IMR-90 (cell line): ENCODE measurements around the gene HNRNPA3. TPM values are rescaled to one million over a fixed set of nuclear protein-coding genes. Genes with fewer than 3 reads are reported as not detected.

Source experiments
- MAFK ChIP-seq: IDR thresholded peaks from 2 replicates; pipeline ENCODE4 v1.6.1; 2012; ENCODE audit warnings: low read depth, low read length, improper control_type of control experiment
- POLR2A ChIP-seq: IDR thresholded peaks from 2 replicates; pipeline ENCODE4 v1.6.1; 2012; ENCODE audit warnings: mild to moderate bottlenecking, low read depth, low read length
- RAD21 ChIP-seq: IDR thresholded peaks from 2 replicates; pipeline ENCODE4 v1.6.1; 2012; ENCODE audit warnings: low read length, improper control_type of control experiment
- RCOR1 ChIP-seq: IDR thresholded peaks from 2 replicates; pipeline ENCODE4 v1.6.1; 2012; ENCODE audit warnings: mild to moderate bottlenecking, low read length, improper control_type of control experiment; ENCODE audit not compliant: insufficient replicate concordance
- SMC3 ChIP-seq: fragments of 150-350 bp; IDR thresholded peaks from 2 replicates; pipeline ENCODE4 v1.6.1; 2016; ENCODE audit warnings: low read depth, mild to moderate bottlenecking, antibody characterized with exemption, low read length, moderate library complexity
- polyA plus RNA-seq, 3 experiments: library from polyadenylated mRNA; depleted of rRNA; stranded (reverse); fragments of >200 nt; gene quantifications; 2 replicates each; pipeline ENCODE4 v1.2.3, GENCODE V29; 2012; ENCODE audit warnings: low replicate concordance in 1 of 3
- total RNA-seq: library from RNA; depleted of rRNA; stranded (reverse); fragments of >200 nt; gene quantifications from 2 replicates; pipeline ENCODE4 v1.2.3, GENCODE V29; 2012

The HNRNPA3 gene
- total and polyA plus RNA-seq, 2 of the 4 experiments (the other 2 are of a cell fraction), result 18.6 to 111 TPM

DNA sequence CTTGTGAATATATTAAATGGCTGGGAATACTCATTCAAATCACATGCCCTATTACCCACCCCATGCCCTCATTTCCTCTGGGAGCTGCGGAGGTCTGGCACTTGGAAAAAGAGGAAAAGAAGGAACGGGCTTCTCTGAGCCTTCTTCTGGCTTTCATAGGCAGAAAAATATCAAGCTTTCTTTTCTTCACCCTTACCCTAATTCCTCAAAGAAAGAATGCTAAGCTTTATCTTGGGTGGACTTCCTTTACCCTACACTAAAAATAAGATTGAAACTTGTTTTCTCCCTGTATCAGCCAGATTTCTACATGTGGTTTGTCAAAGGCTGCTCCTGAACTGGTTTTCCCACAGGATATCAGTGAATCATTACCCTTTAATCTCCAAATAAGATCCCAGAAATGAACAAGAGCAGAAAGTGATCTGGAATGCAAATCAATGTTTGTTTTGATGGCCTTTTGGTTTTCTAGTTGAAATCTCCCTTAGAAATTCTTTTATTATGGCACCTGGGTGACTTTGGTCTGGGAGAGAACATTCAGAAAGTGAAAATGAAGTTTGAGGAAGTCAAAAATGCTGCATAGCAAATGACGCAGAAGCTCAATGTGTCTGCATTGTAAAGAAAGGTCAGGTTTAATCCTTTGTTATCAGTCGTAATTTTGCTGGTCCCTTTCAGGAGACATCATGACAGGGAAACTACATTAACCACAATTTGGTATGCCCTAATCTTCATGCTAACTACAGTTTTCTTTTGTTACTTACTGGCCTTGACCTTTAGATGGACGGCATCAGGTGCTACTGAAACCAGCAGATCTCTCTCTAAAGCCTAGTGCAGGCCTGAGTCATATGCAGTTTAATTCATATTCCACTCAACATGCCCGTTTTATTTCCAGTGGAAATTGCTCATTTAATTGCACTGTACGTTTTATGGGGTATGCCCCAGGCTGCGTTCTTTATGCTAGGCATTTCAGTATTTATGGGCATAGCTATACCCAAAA, 46.6 kb upstream of the HNRNPA3 start (continued):
- TF ChIP-seq RCOR1, result no peak
- TF ChIP-seq POLR2A, result no peak
- TF ChIP-seq MAFK, result no peak
- no peak for TF ChIP-seq SMC3
- no peak for TF ChIP-seq RAD21
